Measurements from ENCODE around the gene TASOR2.

TASOR2 gene

DNA sequence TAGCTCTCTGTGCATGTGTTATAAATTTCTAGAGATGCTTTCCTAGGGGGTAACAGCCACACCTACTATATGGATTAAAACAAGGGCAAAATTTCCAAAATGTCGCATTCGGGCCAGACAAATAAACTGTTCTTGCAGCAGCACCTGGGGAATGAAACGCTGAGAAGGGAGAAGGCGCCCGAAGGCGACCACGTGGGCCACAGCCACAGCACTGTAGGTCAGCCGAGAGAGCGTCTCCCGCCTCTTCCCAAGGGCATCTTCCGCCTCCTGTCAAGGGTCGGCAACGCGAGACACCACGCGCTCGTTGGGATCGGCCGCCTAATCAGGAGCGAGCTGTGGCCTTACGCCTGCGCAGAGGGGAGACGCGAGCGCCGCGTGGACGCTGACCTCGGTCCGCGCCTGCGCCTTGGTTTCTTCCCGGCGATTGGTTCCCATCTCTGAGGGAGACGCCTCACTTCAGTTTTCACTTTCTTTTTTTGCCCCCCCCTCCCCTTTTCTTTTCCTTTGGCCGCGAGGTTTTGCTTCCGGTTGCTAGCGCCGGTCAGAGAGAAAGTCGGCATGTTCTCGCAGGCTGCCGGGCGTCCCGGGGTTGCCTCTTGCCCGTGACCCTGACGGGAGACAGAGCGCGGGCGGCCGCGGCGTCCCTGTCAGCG, at the start of gene TASOR2:
TASOR2 (plus strand) TSS at position 521 of the 653 bp plus-strand sequence. CDS start 35,805 bp downstream, outside the sequence.
- Mint-ChIP-seq H3K4me1 (ENCODE audit: low read depth) (peaks cover 34% of the 10 kb centered on the region), H3K36me3 (ENCODE audit: low read depth) (peaks cover 5% of the 10 kb centered on the region), H3K27ac (peak within 1 kb of the TSS; percentile 98), H3K4me3 (peak within 1 kb of the TSS; percentile 95), H3K9me3 (no peaks in the 10 kb centered on the region), H3K27me3 (ENCODE audit: low read depth) (peaks cover 9% of the 10 kb centered on the region)

DNA sequence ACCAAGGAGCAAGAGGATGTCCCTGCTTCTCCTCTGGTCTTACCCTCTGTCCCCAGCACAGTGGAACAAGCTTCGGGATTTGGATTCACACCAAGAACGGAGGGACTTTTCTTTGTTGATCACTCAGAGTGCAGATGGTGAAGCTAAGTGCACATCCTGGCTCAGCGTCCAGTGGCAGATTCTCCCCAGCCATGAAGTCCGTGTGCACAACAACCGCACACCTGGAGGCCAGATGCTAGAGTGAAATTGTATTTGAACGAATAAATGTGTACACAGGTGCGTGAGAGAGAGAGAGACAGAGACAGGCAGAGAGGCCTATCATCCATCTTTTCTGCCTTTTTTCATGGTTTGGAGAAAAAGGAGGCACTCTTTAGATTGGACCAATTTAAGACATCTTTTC, 49.7 kb upstream of the TASOR2 start:
- H3K36me3 Mint-ChIP-seq (ENCODE audit: low read depth), result no peaks in the 10 kb centered on the region
- H3K4me3 Mint-ChIP-seq, result no peak overlapping the region
- H3K4me1 Mint-ChIP-seq (ENCODE audit: low read depth), result peaks cover under 1% of the 10 kb centered on the region
- no peaks in the 10 kb centered on the region for H3K27me3 Mint-ChIP-seq (ENCODE audit: low read depth)
- no peaks in the 10 kb centered on the region for H3K9me3 Mint-ChIP-seq
- H3K27ac Mint-ChIP-seq, result no peak overlapping the region

GRCh38 chr10:5638494-5638893, 46.1 kb upstream of the TASOR2 start:
- Mint-ChIP-seq H3K4me1 (ENCODE audit: low read depth) (no peaks in the 10 kb centered on the region), H3K4me3 (no peak overlapping the region), H3K36me3 (ENCODE audit: low read depth) (no peaks in the 10 kb centered on the region), H3K27ac (no peak overlapping the region), H3K27me3 (ENCODE audit: low read depth) (no peaks in the 10 kb centered on the region), H3K9me3 (no peaks in the 10 kb centered on the region)

- H3K9me3 Mint-ChIP-seq, result no peaks in the 10 kb centered on the region
- H3K4me1 Mint-ChIP-seq (ENCODE audit: low read depth), result no peaks in the 10 kb centered on the region
- no peak overlapping the region for H3K27ac Mint-ChIP-seq
- H3K36me3 Mint-ChIP-seq (ENCODE audit: low read depth), result no peaks in the 10 kb centered on the region
- no peaks in the 10 kb centered on the region for H3K27me3 Mint-ChIP-seq (ENCODE audit: low read depth)
- H3K4me3 Mint-ChIP-seq, result no peak overlapping the region
Measured at GRCh38 chr10:5639066-5639465, 45.6 kb upstream of the TASOR2 start.

- no peaks in the 10 kb centered on the region for H3K27me3 Mint-ChIP-seq (ENCODE audit: low read depth)
- no peaks in the 10 kb centered on the region for H3K9me3 Mint-ChIP-seq
- no peaks in the 10 kb centered on the region for H3K36me3 Mint-ChIP-seq (ENCODE audit: low read depth)
- H3K4me1 Mint-ChIP-seq (ENCODE audit: low read depth), result no peaks in the 10 kb centered on the region
- H3K4me3 Mint-ChIP-seq, result no peak overlapping the region
- H3K27ac Mint-ChIP-seq, result no peak overlapping the region
Measured at GRCh38 chr10:5640036-5640435, 44.6 kb upstream of the TASOR2 start.

DNA sequence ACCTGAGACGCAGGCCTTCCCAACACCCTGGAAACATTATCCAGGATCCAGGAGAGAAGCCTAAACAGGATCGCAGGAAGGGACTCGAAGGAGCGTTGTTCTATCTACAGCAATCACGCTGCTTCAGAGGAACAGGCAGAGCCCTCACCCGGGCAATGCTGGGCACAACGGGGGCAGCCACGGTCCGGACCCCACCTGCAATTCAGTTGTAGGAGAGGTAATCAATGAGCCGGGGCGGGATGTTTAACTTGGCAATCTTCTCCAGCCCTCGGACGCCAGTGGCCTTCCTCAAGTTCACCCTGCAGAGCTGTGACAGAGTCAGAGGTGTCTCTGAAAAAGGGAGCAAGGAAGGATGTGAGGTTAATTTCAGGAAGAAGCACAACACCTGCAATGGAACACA, 44.1 kb upstream of the TASOR2 start:
- Mint-ChIP-seq H3K9me3 (no peaks in the 10 kb centered on the region), H3K27me3 (ENCODE audit: low read depth) (no peaks in the 10 kb centered on the region), H3K4me3 (no peak overlapping the region), H3K4me1 (ENCODE audit: low read depth) (no peaks in the 10 kb centered on the region), H3K36me3 (ENCODE audit: low read depth) (no peaks in the 10 kb centered on the region), H3K27ac (no peak overlapping the region)

GRCh38 chr10:5641501-5641900, 43.1 kb upstream of the TASOR2 start:
- Mint-ChIP-seq H3K36me3 (ENCODE audit: low read depth) (no peaks in the 10 kb centered on the region), H3K4me3 (no peak overlapping the region), H3K4me1 (ENCODE audit: low read depth) (no peaks in the 10 kb centered on the region), H3K27me3 (ENCODE audit: low read depth) (no peaks in the 10 kb centered on the region), H3K27ac (no peak overlapping the region), H3K9me3 (no peaks in the 10 kb centered on the region)

- Mint-ChIP-seq H3K27ac (no peak overlapping the region), H3K27me3 (ENCODE audit: low read depth) (no peaks in the 10 kb centered on the region), H3K4me1 (ENCODE audit: low read depth) (no peaks in the 10 kb centered on the region), H3K4me3 (no peak overlapping the region), H3K9me3 (no peaks in the 10 kb centered on the region), H3K36me3 (ENCODE audit: low read depth) (peaks cover 1% of the 10 kb centered on the region)
Measured at GRCh38 chr10:5643346-5644067, 41.1 kb upstream of the TASOR2 start.

DNA sequence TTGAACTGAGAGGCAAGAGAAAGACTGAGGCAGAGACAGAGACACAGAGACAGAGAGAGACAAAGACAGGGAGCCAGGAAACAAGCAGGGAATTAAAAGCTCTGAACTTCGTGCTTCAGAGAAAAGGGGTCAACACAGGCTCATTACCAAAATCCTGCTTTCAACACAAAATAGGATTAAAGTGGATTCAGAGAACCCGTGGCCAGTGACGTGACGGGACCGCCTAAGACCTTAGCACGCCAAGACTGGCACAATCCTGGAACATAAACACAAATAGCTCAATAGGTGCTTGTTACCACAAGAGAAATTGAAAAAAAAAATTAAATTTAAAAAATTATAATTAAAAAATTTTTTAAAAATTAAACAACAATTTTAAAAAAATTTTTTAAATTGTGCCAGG, 39.7 kb upstream of the TASOR2 start:
- no peak overlapping the region for H3K27ac Mint-ChIP-seq
- H3K36me3 Mint-ChIP-seq (ENCODE audit: low read depth), result peaks cover 1% of the 10 kb centered on the region
- H3K27me3 Mint-ChIP-seq (ENCODE audit: low read depth), result no peaks in the 10 kb centered on the region
- no peaks in the 10 kb centered on the region for H3K9me3 Mint-ChIP-seq
- no peaks in the 10 kb centered on the region for H3K4me1 Mint-ChIP-seq (ENCODE audit: low read depth)
- H3K4me3 Mint-ChIP-seq, result no peak overlapping the region

DNA sequence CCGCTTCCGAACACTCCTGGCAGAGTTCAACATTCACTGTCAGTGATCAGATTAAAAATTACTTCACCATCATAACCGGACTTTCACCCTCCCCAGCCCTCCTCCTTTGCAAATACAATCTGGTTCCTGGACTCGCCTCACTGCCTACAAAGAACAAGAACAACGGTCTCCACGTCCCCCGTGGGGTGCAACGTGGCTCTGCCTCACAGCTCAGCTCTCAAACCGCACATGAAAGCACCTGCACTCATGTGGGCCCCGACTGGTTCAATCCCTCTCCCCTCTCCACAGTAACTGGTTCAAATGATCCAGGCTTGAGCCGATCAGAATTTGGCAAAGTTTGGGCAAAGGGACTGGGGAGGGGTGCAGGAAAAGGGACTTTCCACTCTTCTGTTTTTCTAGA, 39.3 kb upstream of the TASOR2 start:
- Mint-ChIP-seq H3K4me3 (no peak overlapping the region), H3K9me3 (no peaks in the 10 kb centered on the region), H3K27me3 (ENCODE audit: low read depth) (no peaks in the 10 kb centered on the region), H3K36me3 (ENCODE audit: low read depth) (peaks cover 1% of the 10 kb centered on the region), H3K27ac (no peak overlapping the region), H3K4me1 (ENCODE audit: low read depth) (no peaks in the 10 kb centered on the region)

DNA sequence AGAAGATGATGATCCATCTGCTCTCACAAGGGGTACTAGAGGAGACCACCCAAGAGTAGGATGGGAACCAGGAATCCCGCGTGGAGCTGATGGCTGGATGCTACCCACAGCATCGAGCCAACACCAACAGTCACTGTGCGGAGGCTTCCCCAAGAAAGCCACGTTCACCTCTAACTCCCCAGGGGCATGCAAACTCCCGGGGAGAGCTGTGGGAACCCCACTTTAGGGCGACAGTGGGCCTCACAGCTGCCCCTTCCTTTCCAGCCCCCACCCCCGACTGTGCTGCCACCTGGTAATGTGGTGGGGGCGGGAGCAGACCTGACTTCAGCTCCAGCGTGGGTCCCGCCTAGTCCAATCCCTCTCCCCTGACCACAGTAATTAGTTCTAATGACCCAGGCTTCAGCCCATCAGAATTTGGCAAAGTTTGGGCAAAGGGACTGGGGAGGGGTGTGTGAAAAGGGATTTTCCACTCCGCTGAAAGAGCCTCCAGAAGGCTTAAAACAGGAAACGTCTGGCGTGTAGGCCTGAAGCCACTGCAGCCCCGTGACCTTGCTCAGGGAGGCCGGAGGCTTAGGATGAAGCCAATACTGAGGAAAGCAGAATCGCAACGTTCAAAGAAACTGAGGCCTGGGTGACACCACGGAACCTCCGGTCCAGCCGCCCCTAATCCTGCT, 38.6 kb upstream of the TASOR2 start:
- Mint-ChIP-seq H3K36me3 (ENCODE audit: low read depth) (peaks cover 1% of the 10 kb centered on the region), H3K27me3 (ENCODE audit: low read depth) (no peaks in the 10 kb centered on the region), H3K27ac (no peak overlapping the region), H3K4me3 (no peak overlapping the region), H3K9me3 (no peaks in the 10 kb centered on the region), H3K4me1 (ENCODE audit: low read depth) (no peaks in the 10 kb centered on the region)

DNA sequence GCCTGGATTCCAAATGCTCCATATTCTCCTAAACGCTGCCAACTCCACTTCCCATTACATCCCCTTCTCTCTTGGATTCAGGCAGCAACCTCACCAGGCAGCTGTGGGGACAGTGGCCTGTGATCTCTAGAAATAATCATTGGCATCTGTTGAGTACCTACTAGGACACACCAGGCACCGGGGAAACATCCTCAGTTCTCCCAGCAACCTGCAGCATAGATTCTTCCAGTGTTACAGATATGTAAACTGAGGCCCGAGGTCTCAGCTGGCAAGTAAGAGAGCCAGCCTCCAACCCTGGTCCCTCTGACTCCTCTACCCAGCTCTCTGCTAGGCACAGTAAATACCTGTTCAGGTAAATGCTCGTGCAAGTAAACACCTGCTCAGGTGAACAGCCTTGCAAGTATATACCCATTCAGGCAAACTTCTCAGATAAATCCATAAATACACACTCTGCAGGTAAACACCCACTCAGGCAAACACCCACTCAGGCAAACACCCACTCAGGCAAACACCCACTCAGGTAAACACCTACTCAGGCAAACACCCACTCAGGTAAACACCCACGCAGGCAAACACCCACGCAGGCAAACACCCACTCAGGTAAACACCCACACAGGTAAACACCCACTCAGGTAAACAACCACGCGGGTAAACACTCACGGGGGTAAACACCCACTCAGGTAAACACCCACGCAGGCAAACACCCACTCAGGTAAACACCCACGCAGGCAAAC, 37.0 kb upstream of the TASOR2 start:
- Mint-ChIP-seq H3K4me1 (ENCODE audit: low read depth) (no peaks in the 10 kb centered on the region), H3K36me3 (ENCODE audit: low read depth) (peaks cover 1% of the 10 kb centered on the region), H3K27ac (no peak overlapping the region)

GRCh38 chr10:5648494-5649457, 35.9 kb upstream of the TASOR2 start:
- Mint-ChIP-seq H3K27me3 (ENCODE audit: low read depth) (no peaks in the 10 kb centered on the region), H3K4me1 (ENCODE audit: low read depth) (no peaks in the 10 kb centered on the region), H3K9me3 (no peaks in the 10 kb centered on the region), H3K4me3 (no peak overlapping the region), H3K36me3 (ENCODE audit: low read depth) (peaks cover 1% of the 10 kb centered on the region), H3K27ac (no peak overlapping the region)

More for the DNA sequence above, 37.0 kb upstream of the TASOR2 start:
- Mint-ChIP-seq H3K27me3 (ENCODE audit: low read depth) (no peaks in the 10 kb centered on the region), H3K4me3 (no peak overlapping the region), H3K9me3 (no peaks in the 10 kb centered on the region)

GRCh38 chr10:5649746-5650145, 34.9 kb upstream of the TASOR2 start:
- Mint-ChIP-seq H3K27me3 (ENCODE audit: low read depth) (no peaks in the 10 kb centered on the region), H3K4me3 (no peak overlapping the region)

More at GRCh38 chr10:5649746-5650145, 34.9 kb upstream of the TASOR2 start:
- no peak overlapping the region for H3K27ac Mint-ChIP-seq
- peaks cover 1% of the 10 kb centered on the region for H3K36me3 Mint-ChIP-seq (ENCODE audit: low read depth)
- H3K4me1 Mint-ChIP-seq (ENCODE audit: low read depth), result peaks cover 4% of the 10 kb centered on the region
- no peaks in the 10 kb centered on the region for H3K9me3 Mint-ChIP-seq

Data from T-helper 1 cell treated with Interleukin-12 subunit alpha and Interleukin-12 subunit beta and Interleukin-4 antibody, amounts not matched to agents 30 μg/mL and 1 μg/mL, for 36 hours (primary cell).